Measurements from ENCODE around the gene AKAP13.

The AKAP13 gene

DNA sequence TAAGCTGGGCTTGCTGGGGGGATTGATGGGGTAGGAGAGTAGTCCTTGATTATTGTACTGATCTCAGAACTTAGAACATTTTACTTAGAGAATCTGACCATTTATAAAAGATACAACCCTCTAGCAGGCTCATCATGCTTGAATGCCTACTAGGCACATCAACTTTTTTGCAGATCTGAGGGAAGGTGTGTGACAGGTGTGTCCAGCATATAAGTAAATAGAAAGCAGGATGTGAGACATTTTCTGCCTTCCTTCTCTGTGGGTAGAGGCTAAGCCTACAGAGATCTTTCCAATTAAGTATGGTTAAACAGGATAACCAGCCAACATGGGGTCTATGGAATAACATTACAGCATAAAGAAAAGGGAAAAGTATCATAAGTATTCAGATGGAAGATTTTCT lies 159.1 kb downstream of the AKAP13 start:
- DNase-seq (ENCODE audit: low read depth) = no peak

DNA sequence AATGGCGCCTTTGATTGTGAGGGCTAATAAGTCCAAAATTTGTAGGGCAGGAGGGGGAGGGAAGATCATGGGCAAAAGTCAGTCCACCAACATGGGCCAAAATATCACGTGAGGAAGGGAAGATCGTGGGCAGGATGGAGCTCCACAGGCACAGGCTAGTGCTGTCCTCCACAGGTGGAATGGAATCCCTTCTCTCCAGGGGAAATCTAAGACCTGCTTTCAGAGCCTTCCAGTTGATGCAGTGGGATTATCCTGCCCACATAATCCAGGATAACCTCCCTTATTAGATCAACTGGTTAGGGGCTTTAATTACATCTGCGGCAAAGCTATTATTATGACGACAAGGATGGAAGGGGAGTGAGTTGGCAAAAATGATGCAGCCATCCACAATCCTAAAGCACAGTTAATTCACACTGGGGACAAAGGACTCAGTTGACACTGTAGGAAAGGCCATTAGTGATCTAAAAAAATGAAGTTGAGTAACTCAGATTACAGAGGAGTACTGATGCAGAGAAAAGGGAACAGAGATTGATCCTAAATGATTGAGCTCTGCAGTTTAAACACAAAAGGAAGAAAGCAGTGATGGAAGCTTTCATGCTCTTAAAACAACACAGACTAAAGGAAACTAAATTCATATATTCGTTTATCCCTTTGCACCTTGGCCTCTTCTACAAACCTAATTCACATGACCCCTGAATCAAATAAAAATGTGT lies 159.8 kb downstream of the AKAP13 start:
- DNase-seq (ENCODE audit: low read depth) = no peak

DNA sequence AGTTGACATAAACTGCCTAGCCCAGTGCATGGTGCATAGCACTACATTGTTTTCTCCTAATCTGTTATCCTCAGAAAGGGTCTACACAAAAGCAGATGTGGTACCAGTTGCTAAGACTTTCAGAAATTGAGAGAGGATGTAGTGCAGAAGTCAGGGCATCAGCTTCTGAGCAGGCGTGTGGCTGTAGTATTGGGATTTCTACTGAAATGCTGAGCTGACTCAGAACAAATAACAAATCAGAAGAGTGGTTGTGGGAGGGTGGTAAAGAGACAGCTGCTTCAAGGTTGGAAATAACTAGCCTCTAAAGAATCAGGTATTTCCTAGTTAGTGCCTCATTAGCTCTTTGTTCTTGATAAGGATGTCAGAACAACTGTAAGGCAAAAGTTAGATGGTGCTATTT lies 161.3 kb downstream of the AKAP13 start:
- DNase-seq (ENCODE audit: low read depth) = no peak

DNA sequence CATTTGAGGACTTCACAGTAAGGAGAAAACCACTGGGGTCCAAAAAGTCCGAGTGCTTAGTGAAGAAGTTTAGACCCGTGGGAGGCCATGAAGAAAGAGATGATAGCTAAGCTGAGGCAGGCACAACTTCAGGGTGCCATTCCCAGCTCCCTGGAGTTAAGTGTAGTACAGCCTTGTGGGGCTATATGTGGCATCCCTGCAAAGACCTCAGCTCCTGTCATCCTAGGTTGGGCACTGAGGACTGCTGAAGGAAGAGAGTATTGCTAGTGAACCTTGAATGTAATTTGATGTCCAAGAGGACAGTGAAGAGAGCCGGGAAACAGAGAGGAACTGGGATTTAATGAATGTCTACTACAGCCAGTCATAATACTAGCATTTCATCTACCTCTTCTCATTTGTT lies 162.1 kb downstream of the AKAP13 start:
- no peak for DNase-seq (ENCODE audit: low read depth)

DNA sequence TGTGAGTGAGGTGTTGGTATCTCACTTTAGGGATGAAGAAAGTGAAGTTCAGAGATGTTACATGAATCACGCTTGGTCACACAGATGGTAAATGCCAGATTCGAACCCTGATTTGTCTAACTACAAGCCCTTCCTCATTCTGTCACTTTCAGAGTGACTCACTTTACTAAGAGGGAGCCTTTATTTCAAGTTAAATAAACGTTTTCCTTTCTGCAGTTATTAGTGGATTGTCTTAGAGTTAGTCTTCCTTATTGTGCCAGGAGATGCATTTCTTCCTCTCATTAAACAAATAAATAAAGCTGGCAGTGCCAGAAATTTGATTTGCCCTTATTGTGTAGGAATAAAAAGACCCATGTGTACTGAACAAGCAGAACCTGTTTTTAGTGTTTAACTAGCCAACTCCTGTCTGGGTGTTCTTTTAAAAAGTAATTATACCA lies 162.5 kb downstream of the AKAP13 start:
- DNase-seq (ENCODE audit: low read depth) = no peak

DNA sequence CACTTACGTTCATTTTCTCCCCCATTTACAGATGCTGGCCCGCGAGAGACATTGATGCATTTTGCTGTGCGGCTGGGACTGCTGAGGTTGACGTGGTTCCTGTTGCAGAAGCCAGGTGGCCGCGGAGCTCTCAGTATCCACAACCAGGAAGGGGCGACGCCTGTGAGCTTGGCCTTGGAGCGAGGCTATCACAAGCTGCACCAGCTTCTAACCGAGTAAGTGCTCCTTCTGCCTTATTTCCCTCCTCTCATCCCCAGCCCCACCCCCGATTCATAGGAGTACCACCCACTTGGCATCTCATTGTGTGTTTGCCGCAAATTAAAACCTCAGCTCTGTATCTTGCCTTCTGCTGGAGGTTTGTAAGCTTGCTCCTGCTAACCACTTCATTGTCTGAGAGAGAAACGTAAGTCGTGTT lies 163.3 kb downstream of the AKAP13 start:
- DNase-seq (ENCODE audit: low read depth) = no peak

DNA sequence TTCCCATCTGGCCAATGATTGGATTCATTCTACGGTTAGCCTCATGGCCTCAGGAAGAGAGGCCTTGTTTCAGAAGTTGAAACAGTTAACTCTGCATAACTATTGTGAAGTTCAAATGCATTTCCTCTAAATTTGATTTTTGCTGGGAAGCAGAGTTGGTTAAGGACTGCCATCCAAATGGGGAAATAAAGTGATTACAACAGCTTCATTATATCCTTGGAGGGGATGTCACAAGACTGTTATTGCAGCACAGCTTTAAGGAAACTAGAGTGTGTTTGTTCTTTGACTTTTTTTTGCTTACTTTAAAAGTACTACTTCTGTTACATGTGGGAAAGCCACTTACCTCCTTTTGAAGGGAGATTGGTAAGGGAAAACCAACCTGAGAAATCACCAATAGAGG lies 164.8 kb downstream of the AKAP13 start:
- DNase-seq (ENCODE audit: low read depth) = no peak

DNA sequence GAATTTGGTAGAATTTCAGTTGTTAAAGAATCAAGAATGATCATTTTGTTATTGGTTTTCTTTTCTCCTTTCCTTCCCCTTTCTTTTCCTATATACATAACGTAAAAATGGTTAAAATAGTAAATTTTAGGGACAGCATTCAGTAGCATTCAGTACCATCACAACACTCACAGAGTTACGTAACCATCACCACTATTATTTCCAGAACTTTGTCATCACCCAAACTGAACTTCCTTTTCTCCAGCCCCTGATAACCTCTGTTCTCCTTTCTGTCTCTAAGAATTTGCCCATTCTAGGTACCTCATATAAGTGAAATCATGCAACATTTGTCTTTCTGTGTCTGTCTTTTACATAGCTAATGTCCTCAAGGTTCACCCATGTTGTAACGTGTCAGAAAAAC lies 165.3 kb downstream of the AKAP13 start:
- no peak for DNase-seq (ENCODE audit: low read depth)

DNA sequence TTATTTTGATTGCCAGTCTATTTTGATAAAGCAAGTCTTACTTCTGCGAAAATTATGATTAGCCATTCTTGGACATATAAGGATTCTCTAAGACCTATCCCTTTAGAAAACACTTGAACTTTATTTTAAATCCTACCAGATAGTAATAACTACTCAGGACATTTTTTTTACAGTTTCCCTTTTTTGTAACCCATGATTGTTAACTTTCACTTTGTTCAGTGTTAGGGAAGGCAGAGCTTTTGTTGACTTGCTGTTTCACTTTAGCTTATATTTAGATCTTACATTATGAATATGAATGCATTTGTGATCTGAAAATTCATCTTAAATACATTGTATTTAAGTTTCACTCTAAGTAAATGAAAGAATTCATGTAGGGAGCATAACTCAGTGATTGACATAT lies 167.0 kb downstream of the AKAP13 start:
- no peak for DNase-seq (ENCODE audit: low read depth)

DNA sequence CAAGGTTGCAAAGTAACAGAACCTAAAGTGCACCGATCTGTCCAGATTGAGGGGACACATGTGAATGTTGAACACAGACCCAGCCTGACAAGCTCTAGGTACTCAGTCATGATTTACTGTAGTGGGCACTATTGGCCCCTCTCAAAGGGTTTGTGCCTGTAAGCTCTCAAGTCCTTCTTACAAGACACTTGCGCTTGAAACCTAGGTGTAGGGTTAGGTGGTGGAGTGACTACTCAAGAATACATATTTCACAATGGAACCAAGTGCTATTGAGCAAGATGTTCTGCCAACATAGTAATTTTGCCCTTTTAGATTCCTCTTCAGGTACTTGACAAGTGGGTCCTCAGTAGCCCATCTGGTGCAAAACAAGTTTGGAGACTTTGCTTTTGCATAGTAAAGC lies 169.9 kb downstream of the AKAP13 start:
- DNase-seq (ENCODE audit: low read depth) = no peak

DNA sequence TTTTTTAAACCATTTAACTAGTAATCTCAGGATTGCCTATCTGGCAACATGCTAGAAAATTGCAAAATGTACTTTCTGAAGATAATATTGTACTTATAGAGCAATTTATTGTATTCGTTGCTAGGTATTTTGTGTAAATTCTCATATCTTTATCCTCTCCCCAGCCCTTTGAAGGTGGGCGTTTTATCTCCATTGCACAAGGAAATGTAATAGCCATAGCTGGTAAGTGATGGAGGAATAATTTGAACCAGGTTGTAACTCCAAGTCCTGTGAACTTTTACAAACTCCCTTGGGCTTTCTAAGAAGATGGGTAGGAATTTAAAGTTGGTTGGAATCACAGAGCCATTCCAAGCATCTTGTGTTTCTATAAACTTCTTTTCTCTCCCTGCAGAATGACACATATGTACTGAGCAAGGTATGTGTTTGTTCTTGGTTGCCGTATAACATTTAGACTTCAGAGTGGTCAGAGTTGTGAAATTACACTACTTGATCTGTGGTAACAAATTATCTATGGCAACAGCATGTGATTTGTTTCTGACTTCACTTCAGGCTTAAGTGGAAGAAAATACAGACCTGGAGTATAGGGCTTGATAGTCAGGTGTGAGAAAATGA lies 170.9 kb downstream of the AKAP13 start:
- DNase-seq (ENCODE audit: low read depth) = no peak

DNA sequence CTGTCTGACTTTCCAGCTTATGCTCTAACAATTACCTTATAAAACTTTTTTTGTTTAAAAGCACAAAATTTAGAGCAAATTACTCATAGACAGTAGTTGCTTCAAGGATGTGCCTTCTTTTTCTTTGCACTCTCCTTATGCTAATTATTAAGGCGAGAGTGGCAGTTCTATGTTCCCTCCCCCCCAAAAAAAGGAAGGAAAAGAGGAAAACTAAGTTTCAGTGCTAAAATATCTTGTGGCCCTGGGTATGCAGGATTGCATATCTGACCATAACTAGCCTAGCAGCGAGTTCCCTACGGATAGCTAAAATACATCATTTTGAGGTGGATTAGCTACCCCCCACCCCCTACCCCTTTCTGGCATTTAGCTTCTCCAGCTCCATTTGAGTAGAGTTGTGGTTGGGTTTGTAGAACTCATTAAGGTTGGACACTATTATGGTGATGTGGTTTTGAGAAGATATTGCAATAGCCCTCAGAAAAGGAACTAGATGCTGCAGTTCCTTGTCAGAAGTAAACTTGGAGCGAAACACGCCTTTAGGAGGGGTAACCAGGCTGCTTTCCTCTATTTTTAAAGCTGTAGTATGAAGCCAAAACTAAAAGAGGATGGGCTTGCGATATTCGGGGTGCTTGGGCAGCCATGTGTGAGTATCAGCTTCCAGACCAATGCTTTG lies 174.6 kb downstream of the AKAP13 start:
- DNase-seq (ENCODE audit: low read depth) = no peak

DNA sequence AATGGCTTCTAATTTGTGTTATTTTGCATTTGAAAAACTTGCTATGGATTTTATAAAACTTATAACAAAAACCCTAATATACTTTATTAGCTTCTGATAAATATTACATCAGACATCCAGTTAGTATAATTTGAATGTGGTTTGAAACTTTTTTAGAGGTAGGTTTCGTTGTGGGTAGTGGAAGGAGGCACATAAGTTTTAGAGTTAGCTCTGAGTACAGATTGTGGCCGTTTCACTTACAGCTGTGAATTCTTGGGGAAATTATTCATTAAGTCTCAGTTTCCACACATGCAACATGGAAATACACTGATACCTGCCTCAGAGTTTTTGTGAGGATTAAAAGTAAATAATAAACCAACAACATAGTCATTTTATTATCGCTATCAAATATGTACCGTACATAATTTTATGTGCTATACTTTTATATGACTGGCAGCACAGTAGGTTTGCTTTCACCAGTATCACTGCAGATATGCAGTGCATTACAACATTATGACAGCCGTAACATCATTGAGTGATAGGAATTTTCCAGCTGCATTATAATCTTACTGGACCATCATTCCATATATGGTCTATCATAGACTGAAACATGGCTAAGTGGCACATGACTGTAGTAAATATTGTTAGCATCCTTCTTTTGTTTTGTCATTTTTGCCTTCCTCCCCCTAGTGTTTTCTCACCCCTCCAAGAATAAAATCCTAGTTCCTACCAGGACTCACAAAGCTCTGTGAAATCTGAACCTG lies 175.6 kb downstream of the AKAP13 start:
- DNase-seq (ENCODE audit: low read depth) = no peak

DNA sequence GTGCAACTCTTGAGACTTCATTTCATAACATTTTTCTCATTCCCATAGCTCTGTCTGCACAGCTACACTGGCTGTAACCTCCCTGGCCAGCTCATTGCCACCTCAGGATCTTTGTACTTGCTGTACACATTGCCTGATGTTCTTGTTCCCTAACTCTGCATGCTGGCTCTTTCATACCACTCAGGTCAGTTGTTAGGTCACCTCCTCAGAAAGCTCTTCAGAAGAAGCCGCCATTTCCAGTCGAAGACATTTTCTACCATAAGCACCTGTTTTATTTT lies 176.2 kb downstream of the AKAP13 start:
- DNase-seq (ENCODE audit: low read depth) = no peak

DNA sequence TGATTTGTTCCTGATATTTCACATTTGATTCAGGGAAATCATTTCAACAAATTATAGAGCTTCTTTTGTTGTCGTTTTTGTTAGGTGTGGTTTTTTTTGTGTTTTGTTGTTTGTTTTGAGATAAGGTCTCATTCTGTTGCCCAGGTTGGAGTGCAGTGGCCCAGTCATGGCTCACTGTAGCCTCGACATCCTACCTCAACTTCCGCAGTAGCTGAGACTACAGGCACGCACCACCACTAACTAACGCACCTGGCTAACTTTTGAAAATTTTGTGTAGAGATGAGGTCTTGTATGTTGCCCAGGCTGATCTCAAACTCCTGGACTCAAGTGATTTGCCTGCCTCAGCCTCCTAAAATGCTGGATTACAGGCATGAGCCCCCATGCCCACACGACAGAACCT lies 177.0 kb downstream of the AKAP13 start:
- no peak for DNase-seq (ENCODE audit: low read depth)

DNA sequence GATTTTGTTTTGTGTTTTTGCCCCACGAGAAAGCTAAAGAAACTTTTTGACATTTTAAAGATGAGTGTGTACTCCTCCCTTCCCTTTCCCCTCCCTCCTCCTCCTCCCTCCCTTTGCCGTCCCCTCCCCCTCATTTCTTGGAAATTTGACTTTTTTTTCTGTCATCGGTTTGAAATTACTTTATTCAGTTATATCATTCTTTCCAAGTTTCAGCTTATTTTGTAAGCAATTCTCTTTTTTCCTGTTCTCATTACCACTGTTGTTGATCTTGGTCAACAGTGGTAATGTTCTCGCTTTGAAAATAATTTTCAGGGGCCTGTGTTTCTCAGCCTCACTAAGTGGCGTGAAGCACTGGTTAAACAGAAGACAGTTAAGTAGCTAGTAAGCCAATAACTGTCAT lies 178.4 kb downstream of the AKAP13 start:
- no peak for DNase-seq (ENCODE audit: low read depth)

DNA sequence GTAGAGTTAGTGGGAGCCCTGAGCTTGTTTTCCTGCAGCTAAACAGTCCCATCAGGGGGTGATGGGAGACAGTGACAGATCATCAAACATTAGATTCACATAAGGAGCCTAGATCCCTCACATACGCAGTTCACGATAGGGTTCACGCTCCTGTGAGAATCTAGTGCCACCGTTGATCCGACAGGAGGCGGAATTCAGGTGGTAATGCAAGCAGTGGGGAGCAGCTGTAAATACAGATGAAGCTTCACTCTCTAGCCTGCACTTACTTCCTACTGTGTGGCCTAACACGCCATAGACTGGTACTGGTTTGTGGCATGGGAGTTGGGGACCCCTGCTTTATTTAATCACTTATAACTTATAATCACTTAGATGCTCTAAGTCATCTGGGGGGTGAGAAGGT lies 179.1 kb downstream of the AKAP13 start:
- no peak for DNase-seq (ENCODE audit: low read depth)

DNA sequence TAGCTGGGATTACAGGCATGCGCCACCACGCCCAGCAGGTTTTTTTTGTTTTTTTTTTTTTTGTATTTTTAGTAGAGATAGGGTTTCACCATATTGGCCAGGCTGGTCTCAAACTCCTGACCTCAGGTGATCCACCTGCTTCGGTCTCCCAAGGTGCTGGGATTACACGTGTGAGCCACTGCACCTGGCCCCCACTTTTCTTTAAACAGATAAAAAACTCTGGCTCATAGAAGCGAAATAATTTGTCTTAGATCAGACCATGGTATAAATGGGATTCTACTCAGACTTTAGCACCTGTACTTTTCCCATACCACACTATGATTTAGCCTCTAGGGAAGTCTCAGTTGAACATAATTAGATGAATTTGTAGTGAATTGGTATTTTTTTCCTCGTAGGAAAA lies 182.4 kb downstream of the AKAP13 start:
- DNase-seq (ENCODE audit: low read depth) = no peak

DNA sequence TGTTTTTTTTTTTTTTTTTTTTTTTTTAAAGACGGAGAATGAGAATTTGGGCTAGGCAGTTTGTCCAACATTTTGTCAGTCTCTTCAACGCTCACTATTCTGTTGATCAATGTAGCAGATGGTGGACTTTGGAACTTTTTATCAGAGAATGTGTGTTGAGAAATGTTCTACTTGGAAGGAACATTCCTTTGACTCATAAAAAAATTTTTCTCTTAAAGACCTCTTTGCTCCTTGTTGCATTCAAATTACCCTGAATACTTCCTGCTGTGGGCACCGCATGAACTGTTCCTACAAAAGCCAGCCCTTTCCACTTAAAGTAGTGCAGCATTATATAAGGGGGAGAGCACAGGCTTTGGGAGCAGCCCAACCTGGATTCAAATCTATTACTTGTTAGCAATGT lies 182.9 kb downstream of the AKAP13 start:
- no peak for DNase-seq (ENCODE audit: low read depth)

DNA sequence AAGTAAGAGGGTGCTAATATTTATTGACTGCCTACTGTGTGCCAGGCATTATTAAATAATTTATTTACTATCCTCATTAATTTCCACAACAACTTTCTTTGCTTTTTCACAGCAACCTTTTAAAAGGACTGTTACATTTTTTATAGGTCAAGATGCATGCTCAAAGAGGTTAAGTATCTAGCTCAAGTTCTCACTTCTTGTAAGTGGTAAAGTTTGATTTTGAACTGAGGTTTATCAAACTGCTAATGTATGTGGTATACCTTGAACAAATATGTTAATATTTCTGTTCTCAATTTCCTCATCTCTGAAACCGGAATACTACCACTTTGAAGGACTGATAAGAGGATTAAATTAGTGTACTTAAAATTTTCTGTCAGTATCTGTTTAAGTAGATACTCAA lies 183.3 kb downstream of the AKAP13 start:
- DNase-seq (ENCODE audit: low read depth) = no peak

DNA sequence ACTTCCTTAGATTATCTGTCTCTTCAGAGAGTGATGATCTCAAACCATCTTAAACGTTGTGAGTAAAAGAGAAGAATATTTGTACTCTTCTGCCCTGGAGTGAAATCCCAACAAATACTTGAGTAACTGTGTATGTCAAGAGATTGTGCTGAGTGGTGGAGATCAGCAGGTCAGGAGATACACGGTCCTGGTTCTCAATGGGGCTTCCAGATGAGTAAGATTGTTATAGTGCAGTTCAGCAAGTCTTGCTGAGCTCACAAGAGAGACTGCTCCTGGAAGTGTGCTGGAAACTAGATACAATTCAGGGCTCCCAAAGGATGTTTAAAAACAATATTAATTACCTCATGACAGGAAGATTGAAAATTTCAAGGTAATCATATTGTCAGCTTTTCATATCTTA lies 184.3 kb downstream of the AKAP13 start:
- no peak for DNase-seq (ENCODE audit: low read depth)

DNA sequence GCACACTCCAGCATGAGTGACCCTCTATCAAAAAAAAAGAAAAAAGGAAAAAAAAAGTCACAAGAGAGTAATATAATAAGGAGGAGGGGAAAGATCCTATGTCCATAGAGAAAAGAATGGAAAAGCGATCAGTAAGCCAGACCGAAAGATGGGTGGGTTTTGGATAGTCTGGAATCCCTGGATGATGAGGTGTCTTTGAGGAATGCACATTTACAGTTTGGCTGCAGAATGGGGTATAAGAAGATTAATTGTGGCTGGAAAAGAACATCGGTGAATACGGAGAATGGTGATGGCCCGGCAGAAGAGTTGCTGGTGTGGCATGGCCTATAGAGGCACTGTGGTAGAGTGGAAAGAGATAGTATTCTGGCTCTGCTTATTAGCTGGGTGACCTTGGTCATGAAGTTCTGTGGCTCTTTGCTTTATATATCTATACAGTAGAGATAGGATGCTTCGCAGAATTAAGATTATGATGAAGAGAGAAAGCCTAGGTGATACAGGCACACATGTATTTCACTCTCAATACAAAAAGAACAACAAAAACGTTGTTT lies 187.9 kb downstream of the AKAP13 start:
- DNase-seq (ENCODE audit: low read depth) = no peak

DNA sequence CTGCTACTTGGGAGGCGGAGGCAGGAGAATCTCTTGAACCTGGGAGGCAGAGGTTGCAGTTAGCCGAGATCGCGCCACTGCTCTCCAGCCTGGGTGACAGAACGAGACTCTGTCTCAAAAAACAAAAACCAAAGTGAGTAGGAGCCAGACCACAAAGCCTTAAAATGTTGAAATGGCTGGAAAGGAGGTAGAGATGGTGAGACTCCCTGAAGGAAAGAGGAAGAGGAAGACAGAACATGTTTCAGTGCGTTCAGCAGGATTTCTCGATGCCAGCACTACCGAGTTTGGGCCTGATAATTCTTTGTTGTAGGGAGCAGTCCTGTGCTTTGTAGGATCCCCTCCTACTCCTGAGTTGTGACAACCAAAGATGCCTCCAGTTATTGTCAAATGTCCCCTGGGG lies 189.9 kb downstream of the AKAP13 start:
- DNase-seq (ENCODE audit: low read depth) = no peak
